B cell (primary cell): ENCODE measurements around the gene OLFML2B.

Source experiments
- CTCF ChIP-seq: fragments of 200-600 bp; IDR thresholded peaks from one replicate; pipeline ENCODE4 v1.8.0; 2022; ENCODE audit warnings: antibody characterized with exemption, mild to moderate bottlenecking
- EZH2 ChIP-seq: IDR thresholded peaks from 2 replicates; pipeline ENCODE4 v1.6.1; 2012; ENCODE audit warnings: borderline replicate concordance, low read depth, mild to moderate bottlenecking, moderate library complexity, low read length; ENCODE audit not compliant: insufficient read depth, poor library complexity, severe bottlenecking

GRCh38 chr1:162040001-162040400, 16.3 kb upstream of the OLFML2B start:
- no peak for TF ChIP-seq CTCF
- no peak for TF ChIP-seq EZH2
